H9 (cell line): ENCODE results near the gene VIPR1. TPM values are rescaled to one million over a fixed set of nuclear protein-coding genes. Genes with fewer than 3 reads are reported as not detected.
A peak's percentile ranks its signal among the peaks of the same experiment; 100 is the strongest.

Source experiments
- DNase-seq: peaks from one replicate; pipeline ENCODE4 v3.0.0-alpha.2; 2017
- H2AFZ ChIP-seq: one replicate; pipeline ENCODE4 v1.6.1; 2013; ENCODE audit warnings: mild to moderate bottlenecking, low read length, control low read depth, moderate library complexity
- H2AK5ac ChIP-seq: 2 replicates; pipeline ENCODE4 v1.6.1; 2013; ENCODE audit warnings: low read length, control low read depth, mixed read lengths; ENCODE audit not compliant: insufficient read length
- H2BK120ac ChIP-seq: one replicate; pipeline ENCODE4 v1.6.1; 2013; ENCODE audit warnings: low read depth, mild to moderate bottlenecking, low read length, control low read depth, inconsistent platforms; ENCODE audit not compliant: poor library complexity, severe bottlenecking
- H2BK12ac ChIP-seq: 2 replicates; pipeline ENCODE4 v1.6.1; 2013; ENCODE audit warnings: low read length, control low read depth, mixed read lengths, low read depth; ENCODE audit not compliant: insufficient read length
- H2BK15ac ChIP-seq: 2 replicates; pipeline ENCODE4 v1.6.1; 2013; ENCODE audit warnings: low read depth, low read length, control low read depth
- H2BK20ac ChIP-seq: one replicate; pipeline ENCODE4 v1.6.1; 2013; ENCODE audit warnings: low read depth, mild to moderate bottlenecking, low read length, control low read depth, inconsistent platforms; ENCODE audit not compliant: poor library complexity, severe bottlenecking
- H2BK5ac ChIP-seq: 2 replicates; pipeline ENCODE4 v1.6.1; 2013; ENCODE audit warnings: low read length, control low read depth, mixed read lengths; ENCODE audit not compliant: insufficient read length
- H3K14ac ChIP-seq: 2 replicates; pipeline ENCODE4 v1.6.1; 2013; ENCODE audit warnings: low read length, control low read depth; ENCODE audit not compliant: insufficient read depth
- H3K18ac ChIP-seq: 2 replicates; pipeline ENCODE4 v1.6.1; 2013; ENCODE audit warnings: low read depth, mild to moderate bottlenecking, mixed read lengths, low read length, control low read depth; ENCODE audit not compliant: insufficient read length
- H3K23ac ChIP-seq: 2 replicates; pipeline ENCODE4 v1.6.1; 2013; ENCODE audit warnings: low read length, control low read depth, mixed read lengths, low read depth; ENCODE audit not compliant: insufficient read length
- H3K23me2 ChIP-seq: 2 replicates; pipeline ENCODE4 v1.6.1; 2013; ENCODE audit warnings: low read depth, mild to moderate bottlenecking, mixed read lengths, low read length, control low read depth; ENCODE audit not compliant: insufficient read length, poor library complexity, severe bottlenecking
- H3K27ac ChIP-seq: 2 replicates; pipeline ENCODE4 v1.5.1; 2013; ENCODE audit warnings: low read length, control low read depth, mixed read lengths, low read depth; ENCODE audit not compliant: insufficient read length
- H3K27me3 ChIP-seq: 2 replicates; pipeline ENCODE4 v1.6.1; 2013; ENCODE audit warnings: low read length, control low read depth, inconsistent platforms; ENCODE audit not compliant: insufficient read depth
- H3K4ac ChIP-seq: 2 replicates; pipeline ENCODE4 v1.6.1; 2013; ENCODE audit warnings: low read depth, mild to moderate bottlenecking, control low read depth, inconsistent platforms, low read length, moderate library complexity
- H3K4me1 ChIP-seq: 2 replicates; pipeline ENCODE4 v1.6.1; 2013; ENCODE audit warnings: low read length, control low read depth, inconsistent platforms; ENCODE audit not compliant: insufficient read depth
- H3K4me2 ChIP-seq: 2 replicates; pipeline ENCODE4 v1.6.1; 2013; ENCODE audit warnings: low read length, control low read depth, mixed read lengths; ENCODE audit not compliant: insufficient read length, insufficient read depth
- H3K56ac ChIP-seq: 2 replicates; pipeline ENCODE4 v1.6.1; 2013; ENCODE audit warnings: low read depth, mild to moderate bottlenecking, mixed read lengths, low read length, control low read depth; ENCODE audit not compliant: insufficient read length
- H3K79me1 ChIP-seq: 2 replicates; pipeline ENCODE4 v1.6.1; 2013; ENCODE audit warnings: low read depth, mild to moderate bottlenecking, moderate library complexity, low read length, control low read depth, inconsistent platforms; ENCODE audit not compliant: insufficient read depth, poor library complexity, severe bottlenecking
- H3K79me2 ChIP-seq: 2 replicates; pipeline ENCODE4 v1.6.1; 2013; ENCODE audit warnings: low read length, control low read depth, inconsistent platforms; ENCODE audit not compliant: insufficient read depth
- H3K9ac ChIP-seq: 2 replicates; pipeline ENCODE4 v1.6.1; 2013; ENCODE audit warnings: low read length, control low read depth, mixed read lengths; ENCODE audit not compliant: insufficient read length; ENCODE audit errors: extremely low read depth
- H3K9me3 ChIP-seq: one replicate; pipeline ENCODE4 v1.6.1; 2013; ENCODE audit warnings: low read depth, low read length, inconsistent platforms; ENCODE audit not compliant: control insufficient read depth
- H3T11ph ChIP-seq: one replicate; pipeline ENCODE4 v1.6.1; 2013; ENCODE audit warnings: mild to moderate bottlenecking, low read length, control low read depth, inconsistent platforms
- H4K20me1 ChIP-seq: one replicate; pipeline ENCODE4 v1.6.1; 2013; ENCODE audit not compliant: control insufficient read depth, insufficient read length, insufficient read depth
- H4K5ac ChIP-seq: 2 replicates; pipeline ENCODE4 v1.6.1; 2013; ENCODE audit warnings: low read depth, mild to moderate bottlenecking, mixed read lengths, low read length, control low read depth; ENCODE audit not compliant: insufficient read length
- H4K8ac ChIP-seq: replicated peaks from 2 replicates; pipeline ENCODE4 v1.6.1; 2013; ENCODE audit warnings: low read length, control low read depth, mixed read lengths, low read depth; ENCODE audit not compliant: insufficient read length
- H4K91ac ChIP-seq: 2 replicates; pipeline ENCODE4 v1.6.1; 2013; ENCODE audit warnings: low read depth, mild to moderate bottlenecking, moderate library complexity, mixed read lengths, low read length, control low read depth; ENCODE audit not compliant: insufficient read length
- H3K27ac Mint-ChIP-seq, 3 experiments: 2 replicates in 2 of 3; 3 replicates in 1 of 3; pipeline ENCODE4 v1.8.0; 2020 to 2021; ENCODE audit warnings: mixed read lengths in 3 of 3, mild to moderate bottlenecking in 1 of 3, moderate library complexity in 1 of 3
- H3K27me3 Mint-ChIP-seq: 2 replicates; pipeline ENCODE4 v1.8.0; 2021; ENCODE audit warnings: low read depth, mild to moderate bottlenecking, moderate library complexity, mixed read lengths
- H3K36me3 Mint-ChIP-seq, 3 experiments: 2 replicates in 2 of 3; 3 replicates in 1 of 3; pipeline ENCODE4 v1.8.0; 2020 to 2021; ENCODE audit warnings: low read depth in 3 of 3, mixed read lengths in 3 of 3; ENCODE audit not compliant: insufficient read depth in 1 of 3
- H3K4me1 Mint-ChIP-seq, 2 experiments: 2 replicates each; pipeline ENCODE4 v1.8.0; 2020; ENCODE audit warnings: mixed read lengths in 2 of 2
- H3K4me3 Mint-ChIP-seq, 2 experiments: 2 replicates in 1 of 2; 3 replicates in 1 of 2; pipeline ENCODE4 v1.8.0; 2020 to 2021; ENCODE audit warnings: mild to moderate bottlenecking in 2 of 2, mixed read lengths in 2 of 2, moderate library complexity in 1 of 2
- H3K9me3 Mint-ChIP-seq, 2 experiments: 2 replicates in 1 of 2; 3 replicates in 1 of 2; pipeline ENCODE4 v1.8.0; 2020; ENCODE audit warnings: mild to moderate bottlenecking in 2 of 2, mixed read lengths in 2 of 2, moderate library complexity in 1 of 2
- CTCF ChIP-seq: fragments of 200-600 bp; sonication (generic); conservative IDR thresholded peaks from 3 replicates; pipeline ENCODE4 v1.8.0; 2021; ENCODE audit warnings: antibody characterized with exemption, mild to moderate bottlenecking
- total RNA-seq: library from RNA; stranded (reverse); gene quantifications from 2 replicates; pipeline ENCODE4 v1.2.1, GENCODE V29; 2021

The VIPR1 gene
- total RNA-seq, 1 experiment from 2014 or later, result 6.5 TPM

DNA sequence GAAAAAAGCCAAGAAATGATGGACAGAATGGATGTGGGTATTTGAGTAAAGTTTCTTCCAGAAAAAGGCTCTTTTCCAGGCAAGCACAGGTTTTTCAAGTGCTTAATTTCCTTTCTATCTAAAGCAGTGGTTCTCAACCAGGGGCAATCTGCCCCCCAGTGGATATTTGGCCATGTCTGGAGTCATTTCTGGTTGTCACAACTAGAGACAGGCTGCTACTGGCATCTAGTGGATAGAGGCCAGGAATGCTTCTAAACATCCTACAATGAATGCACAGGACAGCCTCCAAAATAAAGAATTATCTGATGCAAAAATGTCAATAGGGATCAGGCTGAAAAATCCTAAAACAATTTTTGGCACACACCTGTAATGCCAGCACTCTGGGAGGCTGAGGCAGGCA, 55.4 kb downstream of the VIPR1 start:
- Histone ChIP-seq H3K27ac (no peak overlapping the region), H3K79me1 (no peaks in the 10 kb centered on the region), H2BK15ac (no peak overlapping the region), H3K4me2 (no peak overlapping the region), H4K91ac (no peak overlapping the region), H3K9me3 (no peaks in the 10 kb centered on the region), H3K18ac (no peak overlapping the region), H2BK20ac (no peak overlapping the region), H3K56ac (no peak overlapping the region), H3K23me2 (no peaks in the 10 kb centered on the region), H2BK120ac (no peak overlapping the region), H3K79me2 (no peaks in the 10 kb centered on the region), H3K14ac (no peak overlapping the region), H3K9ac (no peak overlapping the region), H4K8ac (no peak overlapping the region), H3T11ph (no peak overlapping the region), H4K20me1 (no peaks in the 10 kb centered on the region), H2BK12ac (no peak overlapping the region), H3K23ac (no peak overlapping the region), H2AFZ (no peak overlapping the region), H3K4ac (no peak overlapping the region), H2AK5ac (no peak overlapping the region), H3K4me1 (no peaks in the 10 kb centered on the region), H3K27me3 (no peaks in the 10 kb centered on the region), H2BK5ac (no peak overlapping the region), H4K5ac (no peak overlapping the region)
- Mint-ChIP-seq H3K4me3 (no peak overlapping the region), H3K4me1 (no peaks in the 10 kb centered on the region), H3K9me3 (no peaks in the 10 kb centered on the region), H3K27ac (no peak overlapping the region), H3K36me3 (peaks cover 36 to 64% (median 63%) of the 10 kb centered on the region in 3 experiments), H3K27me3 (no peaks in the 10 kb centered on the region)
- no peak for DNase-seq
- TF ChIP-seq CTCF, result peak; percentile 42; the same call in 2 of the 3 replicates
